Measurements from ENCODE around the gene SLC6A17.

Gene SLC6A17

GRCh38 chr1:110212169-110213142, 62.2 kb downstream of the SLC6A17 start:
- Histone ChIP-seq H3K9me3 (ENCODE audit: severe bottlenecking) (no peaks in the 10 kb centered on the region), H3K27me3 (ENCODE audit: insufficient read depth, poor library complexity, severe bottlenecking) (peaks cover 10% of the 10 kb centered on the region), H3K27ac (ENCODE audit: poor library complexity, severe bottlenecking) (no peak overlapping the region), H3K4me1 (ENCODE audit: insufficient read depth, poor library complexity, severe bottlenecking) (no peaks in the 10 kb centered on the region), H3K36me3 (ENCODE audit: low read depth) (no peaks in the 10 kb centered on the region), H3K4me3 (ENCODE audit: severe bottlenecking) (no peak overlapping the region)
- peak; percentile 29 for DNase-seq (ENCODE audit: low spot score)
- TF ChIP-seq CTCF (IDR thresholded peaks at IDR 0.05; ENCODE audit: poor library complexity, severe bottlenecking): no peak
- no peak for ATAC-seq (ENCODE audit: low read depth)

GRCh38 chr1:110213143-110213540, 62.8 kb downstream of the SLC6A17 start:
- Histone ChIP-seq H3K27ac (ENCODE audit: poor library complexity, severe bottlenecking) (no peak overlapping the region), H3K9me3 (ENCODE audit: severe bottlenecking) (no peaks in the 10 kb centered on the region), H3K27me3 (ENCODE audit: insufficient read depth, poor library complexity, severe bottlenecking) (peaks cover 10% of the 10 kb centered on the region), H3K4me3 (ENCODE audit: severe bottlenecking) (no peak overlapping the region), H3K36me3 (ENCODE audit: low read depth) (no peaks in the 10 kb centered on the region), H3K4me1 (ENCODE audit: insufficient read depth, poor library complexity, severe bottlenecking) (no peaks in the 10 kb centered on the region)
- DNase-seq (ENCODE audit: low spot score): no peak
- TF ChIP-seq CTCF (IDR thresholded peaks at IDR 0.05; ENCODE audit: poor library complexity, severe bottlenecking): no peak
- ATAC-seq (ENCODE audit: low read depth): no peak

- DNase-seq (ENCODE audit: low spot score): peak; percentile 38
- no peaks in the 10 kb centered on the region for H3K9me3 ChIP-seq (ENCODE audit: severe bottlenecking)
- no peaks in the 10 kb centered on the region for H3K36me3 ChIP-seq (ENCODE audit: low read depth)
- ATAC-seq (ENCODE audit: low read depth): no peak
- H3K27ac ChIP-seq (ENCODE audit: poor library complexity, severe bottlenecking): no peak overlapping the region
- peaks cover 10% of the 10 kb centered on the region for H3K27me3 ChIP-seq (ENCODE audit: insufficient read depth, poor library complexity, severe bottlenecking)
- H3K4me3 ChIP-seq (ENCODE audit: severe bottlenecking): no peak overlapping the region
- no peaks in the 10 kb centered on the region for H3K4me1 ChIP-seq (ENCODE audit: insufficient read depth, poor library complexity, severe bottlenecking)
- no peak for TF ChIP-seq CTCF (IDR thresholded peaks at IDR 0.05; ENCODE audit: poor library complexity, severe bottlenecking)
These were observed 64.4 kb downstream of the SLC6A17 start for GRCh38 chr1:110214454-110215404.

- H3K36me3 ChIP-seq (ENCODE audit: low read depth): no peaks in the 10 kb centered on the region
- DNase-seq (ENCODE audit: low spot score) (peak; percentile 38), ATAC-seq (ENCODE audit: low read depth) (no peak)
- H3K9me3 ChIP-seq (ENCODE audit: severe bottlenecking): no peaks in the 10 kb centered on the region
- no peaks in the 10 kb centered on the region for H3K4me1 ChIP-seq (ENCODE audit: insufficient read depth, poor library complexity, severe bottlenecking)
- H3K27me3 ChIP-seq (ENCODE audit: insufficient read depth, poor library complexity, severe bottlenecking): peaks cover 8% of the 10 kb centered on the region
- no peak for TF ChIP-seq CTCF (IDR thresholded peaks at IDR 0.05; ENCODE audit: poor library complexity, severe bottlenecking)
- no peak overlapping the region for H3K4me3 ChIP-seq (ENCODE audit: severe bottlenecking)
- H3K27ac ChIP-seq (ENCODE audit: poor library complexity, severe bottlenecking): no peak overlapping the region
These were observed 65.6 kb downstream of the SLC6A17 start for GRCh38 chr1:110215621-110216515.

Measured in RWPE2 (cell line).